Thyroid gland (tissue), 4 donors: ENCODE results near the gene PLAU.

Source experiments
- CTCF ChIP-seq, 6 experiments: fragments of 200-600 bp in 3 of 6; fragments of 450-650 bp in 3 of 6; sonication (generic) in 3 of 6; IDR thresholded peaks; one replicate each; pipeline ENCODE4 v1.5.1; 2016 to 2019; ENCODE audit warnings: antibody characterized with exemption in 6 of 6, mild to moderate bottlenecking in 2 of 6, inconsistent platforms in 1 of 6, moderate library complexity in 1 of 6
- POLR2A ChIP-seq, 2 donors: fragments of 450-650 bp; IDR thresholded peaks; one replicate each; pipeline ENCODE4 v1.6.1; 2017; ENCODE audit warnings: antibody characterized with exemption in 2 of 2, mild to moderate bottlenecking in 2 of 2, moderate library complexity in 1 of 2

- TF ChIP-seq POLR2A (IDR thresholded peaks at IDR 0.05) (no peak), CTCF (IDR thresholded peaks at IDR 0.05) (no peak)
Measured at GRCh38 chr10:73900064-73900463, 10.9 kb upstream of the PLAU start.
